Nephron progenitor cell (in vitro differentiated cells): ENCODE results near the gene ULBP3.
"Not testable (repeated sequence)": the region's sequence is repeated elsewhere in the genome, so short reads cannot be mapped to it uniquely, and the experiment has no call there.

Experiments
- DNase-seq: peaks from one replicate; pipeline ENCODE4 v3.0.0; 2021
- H3K27ac Mint-ChIP-seq: 2 replicates; pipeline ENCODE4 v1.8.0; 2021; ENCODE audit warnings: mild to moderate bottlenecking, moderate library complexity, mixed read lengths
- H3K27me3 Mint-ChIP-seq: 2 replicates; pipeline ENCODE4 v1.8.0; 2021; ENCODE audit warnings: mild to moderate bottlenecking, low read depth, mixed read lengths; ENCODE audit not compliant: poor library complexity
- H3K36me3 Mint-ChIP-seq: 2 replicates; pipeline ENCODE4 v1.8.0; 2021; ENCODE audit warnings: low read depth, mixed read lengths
- H3K4me1 Mint-ChIP-seq: 2 replicates; pipeline ENCODE4 v1.8.0; 2021; ENCODE audit warnings: mixed read lengths
- H3K4me3 Mint-ChIP-seq: 2 replicates; pipeline ENCODE4 v1.8.0; 2021; ENCODE audit warnings: mild to moderate bottlenecking, moderate library complexity, mixed read lengths
- H3K9me3 Mint-ChIP-seq: 2 replicates; pipeline ENCODE4 v1.8.0; 2021; ENCODE audit warnings: mild to moderate bottlenecking, moderate library complexity, mixed read lengths
- CTCF ChIP-seq: fragments of 200-600 bp; sonication (generic); IDR thresholded peaks from 2 replicates; pipeline ENCODE4 v1.5.0; 2021; ENCODE audit warnings: antibody characterized with exemption

The ULBP3 gene

GRCh38 chr6:150065083-150065482 is 3.8 kb downstream of the ULBP3 start:
- no peak for TF ChIP-seq CTCF
- no peak overlapping the region for H3K4me3 Mint-ChIP-seq
- H3K27me3 Mint-ChIP-seq: peaks cover 37% of the 10 kb centered on the region
- DNase-seq: no peak
- peaks cover 57% of the 10 kb centered on the region for H3K36me3 Mint-ChIP-seq
- H3K9me3 Mint-ChIP-seq: peaks cover 7% of the 10 kb centered on the region
- H3K27ac Mint-ChIP-seq: no peak overlapping the region
- H3K4me1 Mint-ChIP-seq: peaks cover 15% of the 10 kb centered on the region

- Mint-ChIP-seq H3K4me1 (peaks cover 5% of the 10 kb centered on the region), H3K9me3 (peaks cover 7% of the 10 kb centered on the region), H3K27ac (no peak overlapping the region), H3K36me3 (peaks cover 57% of the 10 kb centered on the region), H3K4me3 (no peak overlapping the region), H3K27me3 (peaks cover 45% of the 10 kb centered on the region)
- no peak for DNase-seq
- no peak for TF ChIP-seq CTCF
Measured at GRCh38 chr6:150063640-150064039, 5.3 kb downstream of the ULBP3 start.

GRCh38 chr6:150059973-150060372 is 8.9 kb downstream of the ULBP3 start:
- not testable (repeated sequence) for H3K9me3 Mint-ChIP-seq, H3K4me3 Mint-ChIP-seq, H3K4me1 Mint-ChIP-seq, DNase-seq, H3K27ac Mint-ChIP-seq
- Mint-ChIP-seq H3K27me3 (peaks cover 48% of the 10 kb centered on the region), H3K36me3 (peaks cover 36% of the 10 kb centered on the region)

GRCh38 chr6:150058986-150059385 is 9.9 kb downstream of the ULBP3 start:
- H3K27ac Mint-ChIP-seq: no peak overlapping the region
- peaks cover 31% of the 10 kb centered on the region for H3K36me3 Mint-ChIP-seq
- no peak overlapping the region for H3K4me3 Mint-ChIP-seq
- peaks cover 18% of the 10 kb centered on the region for H3K9me3 Mint-ChIP-seq
- DNase-seq: no peak
- no peaks in the 10 kb centered on the region for H3K4me1 Mint-ChIP-seq
- peaks cover 54% of the 10 kb centered on the region for H3K27me3 Mint-ChIP-seq
- no peak for TF ChIP-seq CTCF

GRCh38 chr6:150058231-150058792 is 10.6 kb downstream of the ULBP3 start:
- Mint-ChIP-seq H3K4me3 (no peak overlapping the region), H3K27me3 (peaks cover 61% of the 10 kb centered on the region), H3K36me3 (peaks cover 25% of the 10 kb centered on the region), H3K9me3 (peaks cover 25% of the 10 kb centered on the region), H3K27ac (no peak overlapping the region), H3K4me1 (no peaks in the 10 kb centered on the region)
- no peak for DNase-seq
- TF ChIP-seq CTCF: no peak

GRCh38 chr6:150057501-150057951 is 11.4 kb downstream of the ULBP3 start:
- no peak for DNase-seq

More at GRCh38 chr6:150057501-150057951, 11.4 kb downstream of the ULBP3 start:
- H3K27me3 Mint-ChIP-seq: peaks cover 69% of the 10 kb centered on the region
- peaks cover 29% of the 10 kb centered on the region for H3K9me3 Mint-ChIP-seq
- H3K4me3 Mint-ChIP-seq: no peak overlapping the region
- no peak overlapping the region for H3K27ac Mint-ChIP-seq
- no peaks in the 10 kb centered on the region for H3K4me1 Mint-ChIP-seq
- H3K36me3 Mint-ChIP-seq: peaks cover 23% of the 10 kb centered on the region
- TF ChIP-seq CTCF: no peak
